H9 (cell line): ENCODE data around the gene FOXF1. TPM values are rescaled to one million over a fixed set of nuclear protein-coding genes. Genes with fewer than 3 reads are reported as not detected.

ENCODE experiments used
- DNase-seq: peaks from one replicate; pipeline ENCODE4 v3.0.0-alpha.2; 2017
- H2AFZ ChIP-seq: one replicate; pipeline ENCODE4 v1.6.1; 2013; ENCODE audit warnings: mild to moderate bottlenecking, low read length, control low read depth, moderate library complexity
- H2AK5ac ChIP-seq: 2 replicates; pipeline ENCODE4 v1.6.1; 2013; ENCODE audit warnings: low read length, control low read depth, mixed read lengths; ENCODE audit not compliant: insufficient read length
- H2BK120ac ChIP-seq: one replicate; pipeline ENCODE4 v1.6.1; 2013; ENCODE audit warnings: low read depth, mild to moderate bottlenecking, low read length, control low read depth, inconsistent platforms; ENCODE audit not compliant: poor library complexity, severe bottlenecking
- H2BK12ac ChIP-seq: 2 replicates; pipeline ENCODE4 v1.6.1; 2013; ENCODE audit warnings: low read length, control low read depth, mixed read lengths, low read depth; ENCODE audit not compliant: insufficient read length
- H2BK15ac ChIP-seq: 2 replicates; pipeline ENCODE4 v1.6.1; 2013; ENCODE audit warnings: low read depth, low read length, control low read depth
- H2BK20ac ChIP-seq: one replicate; pipeline ENCODE4 v1.6.1; 2013; ENCODE audit warnings: low read depth, mild to moderate bottlenecking, low read length, control low read depth, inconsistent platforms; ENCODE audit not compliant: poor library complexity, severe bottlenecking
- H2BK5ac ChIP-seq: 2 replicates; pipeline ENCODE4 v1.6.1; 2013; ENCODE audit warnings: low read length, control low read depth, mixed read lengths; ENCODE audit not compliant: insufficient read length
- H3K14ac ChIP-seq: 2 replicates; pipeline ENCODE4 v1.6.1; 2013; ENCODE audit warnings: low read length, control low read depth; ENCODE audit not compliant: insufficient read depth
- H3K18ac ChIP-seq: 2 replicates; pipeline ENCODE4 v1.6.1; 2013; ENCODE audit warnings: low read depth, mild to moderate bottlenecking, mixed read lengths, low read length, control low read depth; ENCODE audit not compliant: insufficient read length
- H3K23ac ChIP-seq: 2 replicates; pipeline ENCODE4 v1.6.1; 2013; ENCODE audit warnings: low read length, control low read depth, mixed read lengths, low read depth; ENCODE audit not compliant: insufficient read length
- H3K23me2 ChIP-seq: 2 replicates; pipeline ENCODE4 v1.6.1; 2013; ENCODE audit warnings: low read depth, mild to moderate bottlenecking, mixed read lengths, low read length, control low read depth; ENCODE audit not compliant: insufficient read length, poor library complexity, severe bottlenecking
- H3K27ac ChIP-seq: 2 replicates; pipeline ENCODE4 v1.5.1; 2013; ENCODE audit warnings: low read length, control low read depth, mixed read lengths, low read depth; ENCODE audit not compliant: insufficient read length
- H3K27me3 ChIP-seq: 2 replicates; pipeline ENCODE4 v1.6.1; 2013; ENCODE audit warnings: low read length, control low read depth, inconsistent platforms; ENCODE audit not compliant: insufficient read depth
- H3K4ac ChIP-seq: 2 replicates; pipeline ENCODE4 v1.6.1; 2013; ENCODE audit warnings: low read depth, mild to moderate bottlenecking, control low read depth, inconsistent platforms, low read length, moderate library complexity
- H3K4me1 ChIP-seq: 2 replicates; pipeline ENCODE4 v1.6.1; 2013; ENCODE audit warnings: low read length, control low read depth, inconsistent platforms; ENCODE audit not compliant: insufficient read depth
- H3K4me2 ChIP-seq: 2 replicates; pipeline ENCODE4 v1.6.1; 2013; ENCODE audit warnings: low read length, control low read depth, mixed read lengths; ENCODE audit not compliant: insufficient read length, insufficient read depth
- H3K56ac ChIP-seq: 2 replicates; pipeline ENCODE4 v1.6.1; 2013; ENCODE audit warnings: low read depth, mild to moderate bottlenecking, mixed read lengths, low read length, control low read depth; ENCODE audit not compliant: insufficient read length
- H3K79me1 ChIP-seq: 2 replicates; pipeline ENCODE4 v1.6.1; 2013; ENCODE audit warnings: low read depth, mild to moderate bottlenecking, moderate library complexity, low read length, control low read depth, inconsistent platforms; ENCODE audit not compliant: insufficient read depth, poor library complexity, severe bottlenecking
- H3K79me2 ChIP-seq: 2 replicates; pipeline ENCODE4 v1.6.1; 2013; ENCODE audit warnings: low read length, control low read depth, inconsistent platforms; ENCODE audit not compliant: insufficient read depth
- H3K9ac ChIP-seq: 2 replicates; pipeline ENCODE4 v1.6.1; 2013; ENCODE audit warnings: low read length, control low read depth, mixed read lengths; ENCODE audit not compliant: insufficient read length; ENCODE audit errors: extremely low read depth
- H3K9me3 ChIP-seq: one replicate; pipeline ENCODE4 v1.6.1; 2013; ENCODE audit warnings: low read depth, low read length, inconsistent platforms; ENCODE audit not compliant: control insufficient read depth
- H3T11ph ChIP-seq: one replicate; pipeline ENCODE4 v1.6.1; 2013; ENCODE audit warnings: mild to moderate bottlenecking, low read length, control low read depth, inconsistent platforms
- H4K20me1 ChIP-seq: one replicate; pipeline ENCODE4 v1.6.1; 2013; ENCODE audit not compliant: control insufficient read depth, insufficient read length, insufficient read depth
- H4K5ac ChIP-seq: 2 replicates; pipeline ENCODE4 v1.6.1; 2013; ENCODE audit warnings: low read depth, mild to moderate bottlenecking, mixed read lengths, low read length, control low read depth; ENCODE audit not compliant: insufficient read length
- H4K8ac ChIP-seq: replicated peaks from 2 replicates; pipeline ENCODE4 v1.6.1; 2013; ENCODE audit warnings: low read length, control low read depth, mixed read lengths, low read depth; ENCODE audit not compliant: insufficient read length
- H4K91ac ChIP-seq: 2 replicates; pipeline ENCODE4 v1.6.1; 2013; ENCODE audit warnings: low read depth, mild to moderate bottlenecking, moderate library complexity, mixed read lengths, low read length, control low read depth; ENCODE audit not compliant: insufficient read length
- H3K27ac Mint-ChIP-seq, 3 experiments: 2 replicates in 2 of 3; 3 replicates in 1 of 3; pipeline ENCODE4 v1.8.0; 2020 to 2021; ENCODE audit warnings: mixed read lengths in 3 of 3, mild to moderate bottlenecking in 1 of 3, moderate library complexity in 1 of 3
- H3K27me3 Mint-ChIP-seq: 2 replicates; pipeline ENCODE4 v1.8.0; 2021; ENCODE audit warnings: low read depth, mild to moderate bottlenecking, moderate library complexity, mixed read lengths
- H3K36me3 Mint-ChIP-seq, 3 experiments: 2 replicates in 2 of 3; 3 replicates in 1 of 3; pipeline ENCODE4 v1.8.0; 2020 to 2021; ENCODE audit warnings: low read depth in 3 of 3, mixed read lengths in 3 of 3; ENCODE audit not compliant: insufficient read depth in 1 of 3
- H3K4me1 Mint-ChIP-seq, 2 experiments: 2 replicates each; pipeline ENCODE4 v1.8.0; 2020; ENCODE audit warnings: mixed read lengths in 2 of 2
- H3K4me3 Mint-ChIP-seq, 2 experiments: 2 replicates in 1 of 2; 3 replicates in 1 of 2; pipeline ENCODE4 v1.8.0; 2020 to 2021; ENCODE audit warnings: mild to moderate bottlenecking in 2 of 2, mixed read lengths in 2 of 2, moderate library complexity in 1 of 2
- H3K9me3 Mint-ChIP-seq, 2 experiments: 2 replicates in 1 of 2; 3 replicates in 1 of 2; pipeline ENCODE4 v1.8.0; 2020; ENCODE audit warnings: mild to moderate bottlenecking in 2 of 2, mixed read lengths in 2 of 2, moderate library complexity in 1 of 2
- CTCF ChIP-seq: fragments of 200-600 bp; sonication (generic); conservative IDR thresholded peaks from 3 replicates; pipeline ENCODE4 v1.8.0; 2021; ENCODE audit warnings: antibody characterized with exemption, mild to moderate bottlenecking
- WGBS: extraction: QIAGEN DNeasy Blood & Tissue Kit; methylation state at CpG from one replicate; pipeline ENCODE4 v1.1.7; 2013; ENCODE audit warnings: missing lambda C conversion rate, low lambda C conversion rate, mixed read lengths; ENCODE audit not compliant: insufficient read length; ENCODE audit errors: extremely low coverage; 5-methylcytosine and 5-hydroxymethylcytosine counted together
- total RNA-seq: library from RNA; stranded (reverse); gene quantifications from 2 replicates; pipeline ENCODE4 v1.2.1, GENCODE V29; 2021

The FOXF1 gene
- total RNA-seq, 1 experiment from 2014 or later = not detected

- H3K23me2 ChIP-seq = no peaks in the 10 kb centered on the region
- H3K9me3 Mint-ChIP-seq = peaks cover 0 to 5% of the 10 kb centered on the region in 2 experiments; a peak in 2 of 5 replicates
- no peak for TF ChIP-seq CTCF
- H3K36me3 Mint-ChIP-seq = peaks cover 0 to 5% (median 0%) of the 10 kb centered on the region in 3 experiments; a peak in 1 of 7 replicates
- peaks cover 2 to 12% of the 10 kb centered on the region in 2 experiments; a peak in 3 of 4 replicates for H3K4me1 Mint-ChIP-seq
- H3T11ph ChIP-seq = no peak overlapping the region
- no peak overlapping the region for H2AK5ac ChIP-seq
- H2AFZ ChIP-seq = no peak overlapping the region
- no peak overlapping the region for H3K9ac ChIP-seq
- no peak overlapping the region for H3K4ac ChIP-seq
- no peak overlapping the region for H2BK12ac ChIP-seq
- no peak overlapping the region for H3K14ac ChIP-seq
- H2BK5ac ChIP-seq = no peak overlapping the region
- no peak overlapping the region for H3K18ac ChIP-seq
- no peak overlapping the region for H3K56ac ChIP-seq
- no CpG with 5 or more reads among the region's 8 CpGs for WGBS
- peaks cover 16% of the 10 kb centered on the region for H3K27me3 Mint-ChIP-seq
- H3K9me3 ChIP-seq = no peaks in the 10 kb centered on the region
- H3K4me1 ChIP-seq = no peaks in the 10 kb centered on the region
- no peak overlapping the region for H2BK20ac ChIP-seq
- no peak overlapping the region for H4K8ac ChIP-seq
- H2BK15ac ChIP-seq = no peak overlapping the region
- no peaks in the 10 kb centered on the region for H4K20me1 ChIP-seq
- no peak overlapping the region for H3K4me2 ChIP-seq
- no peak overlapping the region for H3K4me3 Mint-ChIP-seq
- H2BK120ac ChIP-seq = no peak overlapping the region
- no peak overlapping the region for H4K5ac ChIP-seq
- H3K27ac Mint-ChIP-seq = no peak overlapping the region
- no peak overlapping the region for H3K27ac ChIP-seq
- DNase-seq = no peak
- no peaks in the 10 kb centered on the region for H3K79me2 ChIP-seq
- no peaks in the 10 kb centered on the region for H3K27me3 ChIP-seq
- H3K79me1 ChIP-seq = no peaks in the 10 kb centered on the region
- no peak overlapping the region for H3K23ac ChIP-seq
- H4K91ac ChIP-seq = no peak overlapping the region
Measured at GRCh38 chr16:86529160-86529559, 18.8 kb downstream of the FOXF1 start.
